GM12878 (cell line): ENCODE measurements around the gene CLK4. TPM values are rescaled to one million over a fixed set of nuclear protein-coding genes. Genes with fewer than 3 reads are reported as not detected.

Experiments used
- ATAC-seq: fragments of 200-7000 bp; cut with Tn5 transposase; 3 replicates; pipeline ENCODE4 v1.9.1; 2020; ENCODE audit warnings: mild to moderate bottlenecking, moderate library complexity
- BruUV-seq: library from RNA; stranded (reverse); fragments of 400-500 nt; replicated peaks from 2 replicates; lab custom pipeline; 2021; lab: Mats Ljungman, UMichigan
- CTCF ChIA-PET: fragments of 300-600 bp; sonication (Branson Sonifier 250); formaldehyde crosslinking; extraction: SDS; loops from one replicate; lab custom pipeline; 2021; ENCODE audit warnings: inconsistent platforms; lab: Yijun Ruan, JAX
- POLR2A ChIA-PET: fragments of 350-600 bp; formaldehyde crosslinking; extraction: SDS; loops from one replicate; lab custom pipeline; 2021; ENCODE audit warnings: inconsistent platforms; lab: Charles Lee
- RAD21 ChIA-PET: fragments of 300-600 bp; sonication (Branson Sonifier 250); formaldehyde crosslinking; loops from one replicate; lab custom pipeline; 2023; ENCODE audit warnings: antibody characterized with exemption; ENCODE audit not compliant: unreplicated experiment; lab: Charles Lee
- SMC1A ChIA-PET: fragments of 300-600 bp; sonication (Branson Sonifier 250); formaldehyde crosslinking; loops from one replicate; lab custom pipeline; 2023; ENCODE audit not compliant: unreplicated experiment, uncharacterized antibody; lab: Charles Lee
- DNase-seq: peaks from one replicate; pipeline ENCODE4 v3.0.0-alpha.2; 2011; ENCODE audit warnings: low read depth, low spot score
- FAIRE-seq: peaks from 3 replicates; lab custom pipeline; 2011; peaks lifted over from hg19 to GRCh38; lab: Jason Lieb, UNC
- H2AFZ ChIP-seq: 2 replicates; pipeline ENCODE4 v1.6.0; 2011; ENCODE audit warnings: low read depth, low read length, control low read depth; ENCODE audit not compliant: control insufficient read depth
- H3K27ac ChIP-seq: 2 replicates; pipeline ENCODE4 v1.5.1; 2011; ENCODE audit warnings: control low read depth; ENCODE audit not compliant: control insufficient read depth, insufficient read depth
- H3K27me3 ChIP-seq, 2 experiments: replicated peaks in 1 of 2; 2 replicates each; pipeline versions ENCODE4 v1.6.0 to v1.6.1; 2011; ENCODE audit warnings: low read length in 1 of 2; ENCODE audit not compliant: control insufficient read depth in 2 of 2, insufficient read depth in 2 of 2
- H3K36me3 ChIP-seq, 2 experiments: 2 replicates each; pipeline ENCODE4 v1.5.1; 2011; ENCODE audit warnings: low read length in 1 of 2; ENCODE audit not compliant: control insufficient read depth in 2 of 2, insufficient read depth in 2 of 2
- H3K4me1 ChIP-seq: 2 replicates; pipeline ENCODE4 v1.6.1; 2011; ENCODE audit warnings: mild to moderate bottlenecking, low read length, moderate library complexity, mixed read lengths; ENCODE audit not compliant: control insufficient read depth, insufficient read depth
- H3K4me2 ChIP-seq: 2 replicates; pipeline ENCODE4 v1.6.0; 2011; ENCODE audit warnings: control low read depth; ENCODE audit not compliant: control insufficient read depth, insufficient read depth
- H3K4me3 ChIP-seq: fragments of 200-600 bp; sonication (generic); 2 replicates; pipeline ENCODE4 v1.5.1; 2016
- H3K79me2 ChIP-seq: 2 replicates; pipeline ENCODE4 v1.6.0; 2011; ENCODE audit warnings: low read length; ENCODE audit not compliant: control insufficient read depth, insufficient read depth
- H3K9ac ChIP-seq: 2 replicates; pipeline ENCODE4 v1.8.0; 2011; ENCODE audit warnings: low read length, control low read depth, mixed read lengths; ENCODE audit not compliant: control insufficient read depth, insufficient read depth
- H3K9me3 ChIP-seq: replicated peaks from 3 replicates; pipeline ENCODE4 v1.5.1; 2011; ENCODE audit warnings: mild to moderate bottlenecking, low read length; ENCODE audit not compliant: control insufficient read depth, insufficient read depth
- H4K20me1 ChIP-seq: 2 replicates; pipeline ENCODE4 v1.6.0; 2011; ENCODE audit not compliant: control insufficient read depth, insufficient read depth
- CBX3 ChIP-seq: fragments of 200-600 bp; sonication (generic); IDR thresholded peaks from 2 replicates; pipeline ENCODE4 v1.6.1; 2016; ENCODE audit warnings: low read depth, borderline replicate concordance
- CBX5 ChIP-seq: sonication (generic); IDR thresholded peaks from 2 replicates; pipeline ENCODE4 v1.6.1; 2016; ENCODE audit warnings: low read depth, moderate library complexity, mild to moderate bottlenecking, inconsistent platforms
- E2F8 ChIP-seq: fragments of 450-650 bp; IDR thresholded peaks from 2 replicates; pipeline ENCODE4 v1.6.1; 2018; ENCODE audit warnings: mild to moderate bottlenecking, low read depth, moderate library complexity; ENCODE audit not compliant: partially characterized antibody
- ESRRA ChIP-seq: IDR thresholded peaks from 2 replicates; pipeline ENCODE4 v1.6.1; 2012; ENCODE audit warnings: mild to moderate bottlenecking, low read length, improper control_type of control experiment
- IRF3 ChIP-seq: fragments of 450-650 bp; IDR thresholded peaks from 2 replicates; pipeline ENCODE4 v1.6.1; 2014; ENCODE audit warnings: mild to moderate bottlenecking
- MTA2 ChIP-seq: fragments of 450-650 bp; IDR thresholded peaks from 2 replicates; pipeline ENCODE4 v1.6.1; 2016; ENCODE audit warnings: low read depth, mild to moderate bottlenecking, moderate library complexity
- TCF12 ChIP-seq: IDR thresholded peaks from 2 replicates; pipeline ENCODE4 v1.6.1; 2011; ENCODE audit warnings: low read depth, mild to moderate bottlenecking, low read length
- WRNIP1 ChIP-seq: IDR thresholded peaks from 2 replicates; pipeline ENCODE4 v1.6.1; 2011; ENCODE audit warnings: low read depth, low read length, improper control_type of control experiment, borderline replicate concordance
- ZZZ3 ChIP-seq: IDR thresholded peaks from 2 replicates; pipeline ENCODE4 v1.6.1; 2011; ENCODE audit warnings: low read depth; ENCODE audit not compliant: control insufficient read depth, insufficient read length
- WGBS: methylation state at CpG from one replicate; pipeline ENCODE4 v1.1.6; 2016; ENCODE audit warnings: low lambda C conversion rate; ENCODE audit not compliant: insufficient replicate concordance, insufficient coverage; ENCODE audit errors: missing lambda C conversion rate; 5-methylcytosine and 5-hydroxymethylcytosine counted together
- in situ Hi-C: fragments of 300-500 bp; cut with MboI; formaldehyde crosslinking; loops from 9 replicates; pipeline ENCODE4 v1.14.3; 2018; ENCODE audit warnings: mixed read lengths
- intact Hi-C: fragments of 100-400 bp; cut with micrococcal nuclease; formaldehyde crosslinking; loops from one replicate; pipeline ENCODE4 v1.14.2; 2022; ENCODE audit not compliant: unreplicated experiment
- polyA plus RNA-seq, 11 experiments: library from polyadenylated mRNA; depleted of rRNA in 4 of 11; unstranded in 6 of 11; stranded (reverse) in 5 of 11; fragments of >200 nt; fragmentation: Nextera tagmentation in 4 of 11; fragmentation: Illumina TruSeq in 1 of 11; extraction: Ambion mirVana in 4 of 11; extraction: Trizol in 1 of 11; gene quantifications; 1 replicate in 1 of 11; 2 replicates in 10 of 11; pipeline versions ENCODE4 v1.2.1 to v1.2.3, GENCODE V29; 2011 to 2016; ENCODE audit warnings: inconsistent platforms in 2 of 11, missing spikeins in 2 of 11, low read depth in 1 of 11
- total RNA-seq, 4 experiments: library from RNA; depleted of rRNA in 3 of 4; stranded (reverse); fragments of >200 nt in 3 of 4; fragmentation: Illumina TruSeq in 1 of 4; extraction: Trizol in 1 of 4; gene quantifications; 2 replicates each; pipeline versions ENCODE4 v1.2.1 to v1.2.3, GENCODE V29; 2013 to 2021
- TF ChIP-seq, protein P1 (sequence below): IDR thresholded peaks from 2 replicates; pipeline ENCODE4 v1.6.1; 2012; ENCODE audit warnings: improper control_type of control experiment, low read depth, low read length; ENCODE audit not compliant: insufficient replicate concordance

Gene CLK4
- total and polyA plus RNA-seq, 10 of the 15 experiments (the other 5 are each of a cell fraction or from before 2014, with no cell fraction given) = 13.6 to 47.9 (median 19.1) TPM

- TF ChIP-seq E2F8 = no peak
- no peak for TF ChIP-seq MTA2
- no peak for TF ChIP-seq TCF12
- no peak for TF ChIP-seq CBX3
- TF ChIP-seq ZZZ3 = no peak
- TF ChIP-seq CBX5 = no peak
Measured at GRCh38 chr5:178555005-178555404, 71.8 kb downstream of the CLK4 start (continued).

- no peaks in the 10 kb centered on the region for H3K9me3 ChIP-seq
- RAD21 ChIA-PET = no interaction called here
- DNase-seq (no peak), FAIRE-seq (no peak), ATAC-seq (no peak)
- 46% methylated on average over 11 of the region's 11 CpGs for WGBS
- no peak overlapping the region for H3K27ac ChIP-seq
- no peak overlapping the region for H3K9ac ChIP-seq
- CTCF ChIA-PET = no interaction called here
- intact Hi-C loops (no loop called here), in situ Hi-C loops (loop anchor here (5.0 kb wide), 1 partner anchor 277 kb away; no protein-coding TSS in a partner anchor)
- POLR2A ChIA-PET = no interaction called here
- no TSS peak for BruUV-seq
- SMC1A ChIA-PET = no interaction called here
- no peaks in the 10 kb centered on the region for H3K36me3 ChIP-seq
- no peaks in the 10 kb centered on the region for H3K27me3 ChIP-seq
- no peak overlapping the region for H3K4me3 ChIP-seq
- H3K79me2 ChIP-seq = no peaks in the 10 kb centered on the region
- TF ChIP-seq IRF3 = no peak
- TF ChIP-seq WRNIP1 = no peak
- TF ChIP-seq, protein P1, sequence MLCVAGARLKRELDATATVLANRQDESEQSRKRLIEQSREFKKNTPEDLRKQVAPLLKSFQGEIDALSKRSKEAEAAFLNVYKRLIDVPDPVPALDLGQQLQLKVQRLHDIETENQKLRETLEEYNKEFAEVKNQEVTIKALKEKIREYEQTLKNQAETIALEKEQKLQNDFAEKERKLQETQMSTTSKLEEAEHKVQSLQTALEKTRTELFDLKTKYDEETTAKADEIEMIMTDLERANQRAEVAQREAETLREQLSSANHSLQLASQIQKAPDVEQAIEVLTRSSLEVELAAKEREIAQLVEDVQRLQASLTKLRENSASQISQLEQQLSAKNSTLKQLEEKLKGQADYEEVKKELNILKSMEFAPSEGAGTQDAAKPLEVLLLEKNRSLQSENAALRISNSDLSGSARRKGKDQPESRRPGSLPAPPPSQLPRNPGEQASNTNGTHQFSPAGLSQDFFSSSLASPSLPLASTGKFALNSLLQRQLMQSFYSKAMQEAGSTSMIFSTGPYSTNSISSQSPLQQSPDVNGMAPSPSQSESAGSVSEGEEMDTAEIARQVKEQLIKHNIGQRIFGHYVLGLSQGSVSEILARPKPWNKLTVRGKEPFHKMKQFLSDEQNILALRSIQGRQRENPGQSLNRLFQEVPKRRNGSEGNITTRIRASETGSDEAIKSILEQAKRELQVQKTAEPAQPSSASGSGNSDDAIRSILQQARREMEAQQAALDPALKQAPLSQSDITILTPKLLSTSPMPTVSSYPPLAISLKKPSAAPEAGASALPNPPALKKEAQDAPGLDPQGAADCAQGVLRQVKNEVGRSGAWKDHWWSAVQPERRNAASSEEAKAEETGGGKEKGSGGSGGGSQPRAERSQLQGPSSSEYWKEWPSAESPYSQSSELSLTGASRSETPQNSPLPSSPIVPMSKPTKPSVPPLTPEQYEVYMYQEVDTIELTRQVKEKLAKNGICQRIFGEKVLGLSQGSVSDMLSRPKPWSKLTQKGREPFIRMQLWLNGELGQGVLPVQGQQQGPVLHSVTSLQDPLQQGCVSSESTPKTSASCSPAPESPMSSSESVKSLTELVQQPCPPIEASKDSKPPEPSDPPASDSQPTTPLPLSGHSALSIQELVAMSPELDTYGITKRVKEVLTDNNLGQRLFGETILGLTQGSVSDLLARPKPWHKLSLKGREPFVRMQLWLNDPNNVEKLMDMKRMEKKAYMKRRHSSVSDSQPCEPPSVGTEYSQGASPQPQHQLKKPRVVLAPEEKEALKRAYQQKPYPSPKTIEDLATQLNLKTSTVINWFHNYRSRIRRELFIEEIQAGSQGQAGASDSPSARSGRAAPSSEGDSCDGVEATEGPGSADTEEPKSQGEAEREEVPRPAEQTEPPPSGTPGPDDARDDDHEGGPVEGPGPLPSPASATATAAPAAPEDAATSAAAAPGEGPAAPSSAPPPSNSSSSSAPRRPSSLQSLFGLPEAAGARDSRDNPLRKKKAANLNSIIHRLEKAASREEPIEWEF = no peak
- no peak for TF ChIP-seq MTA2
- TF ChIP-seq ESRRA = no peak
- no peak overlapping the region for H2AFZ ChIP-seq
- H4K20me1 ChIP-seq = no peaks in the 10 kb centered on the region
- no peaks in the 10 kb centered on the region for H3K4me1 ChIP-seq
- no peak overlapping the region for H3K4me2 ChIP-seq
Measured at GRCh38 chr5:178554311-178554710, 72.5 kb downstream of the CLK4 start.
